ENCODE measurements around the gene SKP1. TPM values are rescaled to one million over a fixed set of nuclear protein-coding genes. Genes with fewer than 3 reads are reported as not detected.

The SKP1 gene
- total RNA-seq, 1 experiment from 2014 or later = 220 TPM

DNA sequence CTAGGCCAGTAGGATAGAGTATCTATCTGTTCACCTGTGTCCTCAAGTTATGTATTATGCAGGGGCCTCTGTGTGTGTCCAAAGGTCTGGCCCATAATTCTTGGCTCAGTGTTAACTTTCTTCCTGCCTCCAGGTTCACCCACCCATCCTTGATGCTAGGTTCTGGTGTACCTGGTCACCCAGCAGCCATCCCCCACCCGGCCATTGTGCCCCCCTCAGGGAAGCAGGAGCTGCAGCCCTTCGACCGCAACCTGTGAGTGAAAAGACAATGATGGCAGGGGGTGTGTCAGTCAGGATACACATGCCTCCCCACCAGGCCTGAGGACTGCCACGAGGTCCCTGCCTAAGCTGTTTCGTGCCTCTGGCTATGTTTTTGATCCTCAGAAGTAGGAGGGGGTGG is 34.7 kb downstream of the SKP1 start:
- Histone ChIP-seq H3K36me3 (ENCODE audit: low read depth, low read length) (peaks cover 19% of the 10 kb centered on the region), H3K27ac (ENCODE audit: low read length) (no peak overlapping the region), H3K4me1 (ENCODE audit: insufficient read depth, low read length) (peaks cover 22% of the 10 kb centered on the region), H3K9me2 (replicated peaks; ENCODE audit: low read length) (no peaks in the 10 kb centered on the region), H3K9me3 (ENCODE audit: low read length) (no peaks in the 10 kb centered on the region), H3K79me2 (ENCODE audit: low read length) (peaks cover 23% of the 10 kb centered on the region; the same call in 1 of the 2 replicates), H3K27me3 (ENCODE audit: low read length) (no peaks in the 10 kb centered on the region), H3K9ac (ENCODE audit: low read length) (no peak overlapping the region), H4K20me1 (ENCODE audit: low read length) (peaks cover 5% of the 10 kb centered on the region; the same call in 1 of the 2 replicates), H3F3A (ENCODE audit: low read length, unreplicated experiment) (no peaks in the 10 kb centered on the region), H3K4me2 (ENCODE audit: low read length) (no peak overlapping the region), H3K4me3 (ENCODE audit: low read length) (no peak overlapping the region), H2AFZ (ENCODE audit: low read length) (no peak overlapping the region)
- intact Hi-C loops (cut with micrococcal nuclease) = no loop called here
- CTCF ChIA-PET = interaction anchor here (2.6 kb wide), 1 partner anchor 103 kb away, joined by 21 read pairs; no protein-coding TSS in a partner anchor
- ATAC-seq (no peak), DNase-seq (no peak)
- POLR2A ChIA-PET (ENCODE audit: unreplicated experiment) = no interaction called here
- TF ChIP-seq, protein P1, sequence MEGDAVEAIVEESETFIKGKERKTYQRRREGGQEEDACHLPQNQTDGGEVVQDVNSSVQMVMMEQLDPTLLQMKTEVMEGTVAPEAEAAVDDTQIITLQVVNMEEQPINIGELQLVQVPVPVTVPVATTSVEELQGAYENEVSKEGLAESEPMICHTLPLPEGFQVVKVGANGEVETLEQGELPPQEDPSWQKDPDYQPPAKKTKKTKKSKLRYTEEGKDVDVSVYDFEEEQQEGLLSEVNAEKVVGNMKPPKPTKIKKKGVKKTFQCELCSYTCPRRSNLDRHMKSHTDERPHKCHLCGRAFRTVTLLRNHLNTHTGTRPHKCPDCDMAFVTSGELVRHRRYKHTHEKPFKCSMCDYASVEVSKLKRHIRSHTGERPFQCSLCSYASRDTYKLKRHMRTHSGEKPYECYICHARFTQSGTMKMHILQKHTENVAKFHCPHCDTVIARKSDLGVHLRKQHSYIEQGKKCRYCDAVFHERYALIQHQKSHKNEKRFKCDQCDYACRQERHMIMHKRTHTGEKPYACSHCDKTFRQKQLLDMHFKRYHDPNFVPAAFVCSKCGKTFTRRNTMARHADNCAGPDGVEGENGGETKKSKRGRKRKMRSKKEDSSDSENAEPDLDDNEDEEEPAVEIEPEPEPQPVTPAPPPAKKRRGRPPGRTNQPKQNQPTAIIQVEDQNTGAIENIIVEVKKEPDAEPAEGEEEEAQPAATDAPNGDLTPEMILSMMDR (conservative IDR thresholded peaks at IDR 0.05; ENCODE audit: low read depth, low read length) = no peak
- TF ChIP-seq EZH2phosphoT487 (IDR thresholded peaks at IDR 0.05; ENCODE audit: borderline replicate concordance, low read length) (no peak), EZH2 (IDR thresholded peaks at IDR 0.05; ENCODE audit: low read length, unreplicated experiment) (no peak)
- no TSS peak for BruUV-seq (replicated peaks)

DNA sequence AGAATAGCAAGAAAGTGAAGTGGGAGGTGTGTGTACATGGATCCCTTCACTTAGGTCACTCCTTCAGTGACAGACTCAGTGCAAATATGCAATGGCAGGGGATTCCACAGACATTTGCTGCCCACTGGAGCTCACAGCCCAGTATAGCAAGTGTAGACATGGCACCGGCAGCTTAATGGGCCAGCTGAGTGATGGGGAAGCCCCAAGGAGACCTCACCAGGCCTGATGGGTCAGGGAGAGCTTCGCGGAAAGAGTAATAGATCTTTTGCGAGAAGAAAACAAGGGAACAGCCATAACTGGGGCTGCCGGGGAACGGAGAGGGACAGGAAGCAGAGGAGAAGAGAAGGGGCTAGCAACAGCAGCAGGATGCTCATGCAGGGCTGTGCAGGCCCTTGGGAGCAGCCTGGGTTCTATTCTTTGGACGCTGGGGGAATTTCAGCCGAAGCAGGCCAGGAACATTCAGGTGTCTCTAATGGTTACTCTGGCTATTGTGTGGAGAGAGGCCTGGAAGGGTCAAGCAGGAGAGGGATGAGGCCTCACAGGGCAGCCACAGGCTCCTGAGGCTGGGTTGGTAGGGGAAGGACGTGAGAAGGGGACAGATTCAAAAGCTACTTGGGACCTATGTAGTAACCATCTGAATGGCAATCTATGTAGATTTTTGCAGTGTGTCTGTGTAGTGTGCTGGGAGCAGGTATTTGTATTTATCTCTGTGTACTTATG is 35.3 kb downstream of the SKP1 start:
- H3K4me1 ChIP-seq (ENCODE audit: insufficient read depth, low read length) = peaks cover 22% of the 10 kb centered on the region
- intact Hi-C loops (cut with micrococcal nuclease) = loop anchor here (2.0 kb wide), 1 partner anchor 39 kb away; no protein-coding TSS in a partner anchor
- peak; percentile 7; the same call in 1 of the 2 replicates for ATAC-seq
- no peaks in the 10 kb centered on the region for H3F3A ChIP-seq (ENCODE audit: low read length, unreplicated experiment)
- H3K9me2 ChIP-seq (replicated peaks; ENCODE audit: low read length) = no peaks in the 10 kb centered on the region
- peak; percentile 13 for DNase-seq
- no peak overlapping the region for H3K4me2 ChIP-seq (ENCODE audit: low read length)
- H2AFZ ChIP-seq (ENCODE audit: low read length) = no peak overlapping the region
- no TSS peak for BruUV-seq (replicated peaks)
- ChIA-PET CTCF (interaction anchor here (0.5 to 2.6 kb wide), 3 partner anchors 17 to 115 kb away, joined by 3 to 21 read pairs (median 5); no protein-coding TSS in a partner anchor), POLR2A (ENCODE audit: unreplicated experiment) (no interaction called here)
- H3K79me2 ChIP-seq (ENCODE audit: low read length) = peaks cover 22% of the 10 kb centered on the region; the same call in 1 of the 2 replicates
- no peak overlapping the region for H3K4me3 ChIP-seq (ENCODE audit: low read length)
- H3K36me3 ChIP-seq (ENCODE audit: low read depth, low read length) = peaks cover 16% of the 10 kb centered on the region
- no peaks in the 10 kb centered on the region for H3K9me3 ChIP-seq (ENCODE audit: low read length)
- no peaks in the 10 kb centered on the region for H3K27me3 ChIP-seq (ENCODE audit: low read length)
- H3K27ac ChIP-seq (ENCODE audit: low read length) = no peak overlapping the region
- H4K20me1 ChIP-seq (ENCODE audit: low read length) = peaks cover 5% of the 10 kb centered on the region; the same call in 1 of the 2 replicates
- TF ChIP-seq EZH2phosphoT487 (IDR thresholded peaks at IDR 0.05; ENCODE audit: borderline replicate concordance, low read length) = no peak
- no peak for TF ChIP-seq EZH2 (IDR thresholded peaks at IDR 0.05; ENCODE audit: low read length, unreplicated experiment)
- TF ChIP-seq, protein P1 (conservative IDR thresholded peaks at IDR 0.05; ENCODE audit: low read depth, low read length) = no peak; the same call in 1 of the 2 replicates
- no peak overlapping the region for H3K9ac ChIP-seq (ENCODE audit: low read length)

Measured in PC-3 (cell line).